Right atrium auricular region (tissue), 2 donors: Measurements from ENCODE around the gene HNRNPA0. TPM values are rescaled to one million over a fixed set of nuclear protein-coding genes. Genes with fewer than 3 reads are reported as not detected.

Experiments used
- DNase-seq: peaks from one replicate; pipeline ENCODE4 v3.0.0-alpha.2; 2019; ENCODE audit warnings: low spot score
- H3K27ac ChIP-seq, 2 donors: fragments of 200-600 bp; sonication (generic); 1 replicate in 1 of 2; 2 replicates in 1 of 2; pipeline ENCODE4 v1.5.1; 2016 to 2019
- H3K27me3 ChIP-seq, 2 donors: fragments of 200-600 bp; sonication (generic); one replicate each; pipeline versions ENCODE4 v1.5.1 to v1.6.0; 2017 to 2019
- H3K36me3 ChIP-seq: fragments of 200-600 bp; sonication (generic); one replicate; pipeline ENCODE4 v1.5.1; 2016
- H3K4me1 ChIP-seq, 2 donors: fragments of 200-600 bp; sonication (generic); one replicate each; pipeline versions ENCODE4 v1.5.1 to v1.6.0; 2017 to 2019
- H3K4me3 ChIP-seq, 2 donors: fragments of 200-600 bp; sonication (generic); 1 replicate in 1 of 2; 2 replicates in 1 of 2; pipeline ENCODE4 v1.5.1; 2017 to 2019; ENCODE audit warnings: mild to moderate bottlenecking in 1 of 2, moderate library complexity in 1 of 2
- H3K9me3 ChIP-seq, 2 donors: fragments of 200-600 bp; sonication (generic); one replicate each; pipeline ENCODE4 v1.5.1; 2019
- total RNA-seq, 2 donors: library from RNA; depleted of rRNA; stranded (reverse); fragments of >200 nt; gene quantifications; one replicate each; pipeline ENCODE4 v1.1.0, GENCODE V29; 2016
- TF ChIP-seq, protein P1 (sequence below), 2 donors: fragments of 200-600 bp; sonication (generic); IDR thresholded peaks; one replicate each; pipeline ENCODE4 v1.5.1; 2019; ENCODE audit warnings: antibody characterized with exemption in 2 of 2

The HNRNPA0 gene
- total RNA-seq, 2 donors from 2014 or later = 6.9 to 8.6 TPM

DNA sequence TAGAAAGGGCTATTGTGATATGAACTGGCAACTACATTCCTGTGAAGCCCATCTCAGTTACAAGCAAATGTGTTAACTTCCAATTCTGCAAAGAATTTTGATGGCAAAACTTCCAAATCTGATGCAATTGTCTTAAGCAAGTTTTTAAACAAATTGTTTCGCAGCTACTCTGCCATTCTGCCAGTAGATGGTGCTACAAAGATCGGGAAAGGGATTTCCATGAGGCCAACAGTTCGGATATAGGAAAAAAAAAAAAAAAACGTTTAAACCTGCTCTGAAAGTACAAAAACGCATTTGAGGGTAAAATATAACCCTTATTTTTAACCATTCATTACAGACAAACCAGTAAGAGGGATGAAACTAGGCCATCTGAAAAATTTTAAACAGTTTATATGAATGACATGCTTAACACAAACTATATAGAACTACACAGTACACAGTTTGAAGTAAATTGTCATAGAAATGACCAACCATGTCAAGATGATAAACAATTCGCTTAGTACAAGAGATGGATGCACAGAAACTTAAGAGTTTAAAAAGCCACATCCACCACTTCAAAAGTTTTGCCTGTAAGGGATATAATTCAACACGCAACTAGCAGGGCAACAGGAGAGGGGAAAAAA, 2.2 kb downstream of the HNRNPA0 start:
- Histone ChIP-seq H3K36me3 (no peaks in the 10 kb centered on the region), H3K4me3 (peak overlapping the region; percentile 91 to 96), H3K9me3 (no peaks in the 10 kb centered on the region), H3K27me3 (no peaks in the 10 kb centered on the region), H3K4me1 (peaks cover 0 to 37% of the 10 kb centered on the region in 2 donors), H3K27ac (peak overlapping the region; percentile 100)
- no peak for DNase-seq
- TF ChIP-seq, protein P1, sequence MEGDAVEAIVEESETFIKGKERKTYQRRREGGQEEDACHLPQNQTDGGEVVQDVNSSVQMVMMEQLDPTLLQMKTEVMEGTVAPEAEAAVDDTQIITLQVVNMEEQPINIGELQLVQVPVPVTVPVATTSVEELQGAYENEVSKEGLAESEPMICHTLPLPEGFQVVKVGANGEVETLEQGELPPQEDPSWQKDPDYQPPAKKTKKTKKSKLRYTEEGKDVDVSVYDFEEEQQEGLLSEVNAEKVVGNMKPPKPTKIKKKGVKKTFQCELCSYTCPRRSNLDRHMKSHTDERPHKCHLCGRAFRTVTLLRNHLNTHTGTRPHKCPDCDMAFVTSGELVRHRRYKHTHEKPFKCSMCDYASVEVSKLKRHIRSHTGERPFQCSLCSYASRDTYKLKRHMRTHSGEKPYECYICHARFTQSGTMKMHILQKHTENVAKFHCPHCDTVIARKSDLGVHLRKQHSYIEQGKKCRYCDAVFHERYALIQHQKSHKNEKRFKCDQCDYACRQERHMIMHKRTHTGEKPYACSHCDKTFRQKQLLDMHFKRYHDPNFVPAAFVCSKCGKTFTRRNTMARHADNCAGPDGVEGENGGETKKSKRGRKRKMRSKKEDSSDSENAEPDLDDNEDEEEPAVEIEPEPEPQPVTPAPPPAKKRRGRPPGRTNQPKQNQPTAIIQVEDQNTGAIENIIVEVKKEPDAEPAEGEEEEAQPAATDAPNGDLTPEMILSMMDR (IDR thresholded peaks at IDR 0.05) = peak; percentile 75 to 84

DNA sequence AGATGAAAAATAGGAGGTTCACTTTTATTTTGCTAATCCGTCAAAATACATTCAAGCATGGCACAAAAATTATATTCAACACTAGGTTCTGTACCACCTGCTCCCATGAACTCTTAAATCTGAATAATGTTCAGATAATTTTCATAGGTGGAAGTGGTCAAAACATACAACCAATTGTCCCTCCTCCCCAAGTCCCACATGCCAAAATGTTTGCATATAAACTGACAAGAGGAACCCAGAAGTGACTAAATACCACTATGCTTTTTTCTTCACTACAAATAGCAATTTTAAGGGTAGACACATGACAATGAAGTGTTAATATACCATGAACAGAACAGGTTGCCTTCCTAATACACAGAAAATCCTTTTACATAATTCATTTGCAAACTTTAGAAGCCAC, 3.7 kb downstream of the HNRNPA0 start:
- Histone ChIP-seq H3K4me1 (peaks cover 0 to 37% of the 10 kb centered on the region in 2 donors), H3K27ac (no peak overlapping the region), H3K36me3 (no peaks in the 10 kb centered on the region), H3K9me3 (no peaks in the 10 kb centered on the region), H3K4me3 (no peak overlapping the region), H3K27me3 (no peaks in the 10 kb centered on the region)
- no peak for DNase-seq
- TF ChIP-seq, protein P1 (IDR thresholded peaks at IDR 0.05) = no peak

DNA sequence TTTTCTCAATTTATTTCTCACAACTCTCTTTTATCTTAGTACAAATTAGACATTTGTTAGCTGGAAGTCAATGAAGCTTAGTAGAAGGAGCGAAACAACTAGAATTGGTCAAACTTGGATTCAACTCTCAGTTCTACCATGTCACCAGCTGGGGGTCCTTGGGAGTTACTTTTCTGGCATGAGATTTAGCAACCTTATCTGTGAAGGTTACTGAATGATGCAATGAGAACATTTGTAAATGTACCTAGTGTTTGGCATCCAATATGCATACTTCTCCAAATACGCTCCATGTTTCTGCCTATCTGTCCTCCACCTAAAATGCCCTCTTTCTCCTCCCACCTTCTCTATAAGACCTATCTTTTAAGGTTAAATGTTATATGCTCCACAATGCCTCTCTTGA, 6.3 kb downstream of the HNRNPA0 start:
- H3K27ac ChIP-seq = no peak overlapping the region
- no peaks in the 10 kb centered on the region for H3K27me3 ChIP-seq
- H3K4me1 ChIP-seq = peaks cover 0 to 33% of the 10 kb centered on the region in 2 donors
- TF ChIP-seq, protein P1 (IDR thresholded peaks at IDR 0.05) = no peak
- H3K36me3 ChIP-seq = no peaks in the 10 kb centered on the region
- no peak for DNase-seq
- no peaks in the 10 kb centered on the region for H3K9me3 ChIP-seq
- no peak overlapping the region for H3K4me3 ChIP-seq

DNA sequence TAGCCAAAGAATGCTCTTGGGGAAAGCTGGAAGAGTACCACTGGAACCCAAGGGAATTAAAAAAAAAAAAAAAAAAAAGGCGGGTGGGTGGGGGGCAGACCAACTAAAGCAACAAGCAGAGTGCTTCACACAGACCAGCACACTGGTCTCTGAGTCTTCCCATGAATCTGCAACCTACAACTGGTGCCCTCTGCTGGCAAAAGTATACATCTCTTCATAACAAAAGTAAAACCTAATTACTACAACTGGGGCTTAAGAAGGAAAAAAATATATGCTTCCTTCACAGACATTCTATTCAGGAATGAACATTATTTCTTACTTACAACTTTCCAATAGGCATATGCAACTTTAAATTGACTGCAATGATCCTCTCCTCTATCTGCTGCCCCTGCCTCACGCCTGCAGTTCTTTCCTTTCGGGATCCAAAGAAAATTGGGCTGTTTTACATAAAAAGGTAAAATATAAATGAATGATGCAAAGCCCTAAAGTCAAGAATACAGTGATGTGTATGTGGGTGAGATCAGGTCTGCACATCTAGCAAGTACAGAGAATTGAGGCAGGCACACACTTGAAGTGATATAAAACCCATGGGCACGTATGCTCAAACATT, 11.0 kb downstream of the HNRNPA0 start:
- peak; percentile 63 for DNase-seq

DNA sequence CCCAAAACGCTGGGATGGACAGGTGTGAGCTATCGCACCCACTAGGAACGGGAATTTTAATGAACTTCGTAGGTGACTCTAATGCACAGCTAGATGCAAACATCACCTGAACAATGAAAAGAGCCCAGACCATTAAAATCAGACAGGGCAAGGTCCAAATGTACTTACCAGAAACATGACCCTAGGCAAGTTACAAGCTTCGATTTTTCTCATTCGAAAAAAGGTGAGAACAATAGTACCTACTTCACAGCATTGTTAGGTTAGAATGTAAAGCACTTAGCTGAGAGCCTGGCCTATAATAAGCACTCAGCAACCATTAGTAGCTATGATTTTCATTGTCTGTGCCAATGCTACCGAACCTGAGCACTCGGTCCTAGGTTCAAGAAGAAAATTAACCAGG, 12.4 kb downstream of the HNRNPA0 start:
- Histone ChIP-seq H3K4me1 (peaks cover 0 to 22% of the 10 kb centered on the region in 2 donors), H3K27ac (no peak overlapping the region), H3K36me3 (no peaks in the 10 kb centered on the region), H3K27me3 (no peaks in the 10 kb centered on the region), H3K9me3 (no peaks in the 10 kb centered on the region), H3K4me3 (no peak overlapping the region)
- TF ChIP-seq, protein P1 (IDR thresholded peaks at IDR 0.05) = no peak
- DNase-seq = no peak

More for the DNA sequence above, 11.0 kb downstream of the HNRNPA0 start:
- Histone ChIP-seq H3K4me3 (no peak overlapping the region), H3K27ac (no peak overlapping the region), H3K27me3 (no peaks in the 10 kb centered on the region), H3K36me3 (no peaks in the 10 kb centered on the region), H3K9me3 (no peaks in the 10 kb centered on the region), H3K4me1 (peaks cover 0 to 8% of the 10 kb centered on the region in 2 donors)
- TF ChIP-seq, protein P1 (IDR thresholded peaks at IDR 0.05) = peak; percentile 42 to 75
